ENCODE results near the gene PPP1R3G.

DNA sequence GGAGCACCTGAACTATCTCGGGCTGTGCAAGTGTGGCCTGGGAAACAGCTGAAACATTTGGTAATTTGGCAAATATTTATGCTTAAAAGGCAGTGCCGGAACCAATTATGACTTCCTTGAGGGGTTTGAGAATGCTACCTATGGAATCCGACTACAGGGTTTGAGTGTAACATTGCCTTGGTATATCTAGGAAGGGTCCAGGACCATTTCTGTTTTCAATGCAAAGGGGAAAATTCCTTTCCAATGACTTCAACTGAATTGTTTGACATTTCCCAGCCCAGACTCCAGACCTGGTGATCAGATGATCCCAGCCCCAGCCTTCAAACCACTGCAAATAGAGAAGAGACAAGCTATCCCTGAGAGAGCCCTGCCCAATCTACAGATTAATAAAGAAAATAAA is 4.6 kb upstream of the PPP1R3G start:
- TF ChIP-seq, protein P1, sequence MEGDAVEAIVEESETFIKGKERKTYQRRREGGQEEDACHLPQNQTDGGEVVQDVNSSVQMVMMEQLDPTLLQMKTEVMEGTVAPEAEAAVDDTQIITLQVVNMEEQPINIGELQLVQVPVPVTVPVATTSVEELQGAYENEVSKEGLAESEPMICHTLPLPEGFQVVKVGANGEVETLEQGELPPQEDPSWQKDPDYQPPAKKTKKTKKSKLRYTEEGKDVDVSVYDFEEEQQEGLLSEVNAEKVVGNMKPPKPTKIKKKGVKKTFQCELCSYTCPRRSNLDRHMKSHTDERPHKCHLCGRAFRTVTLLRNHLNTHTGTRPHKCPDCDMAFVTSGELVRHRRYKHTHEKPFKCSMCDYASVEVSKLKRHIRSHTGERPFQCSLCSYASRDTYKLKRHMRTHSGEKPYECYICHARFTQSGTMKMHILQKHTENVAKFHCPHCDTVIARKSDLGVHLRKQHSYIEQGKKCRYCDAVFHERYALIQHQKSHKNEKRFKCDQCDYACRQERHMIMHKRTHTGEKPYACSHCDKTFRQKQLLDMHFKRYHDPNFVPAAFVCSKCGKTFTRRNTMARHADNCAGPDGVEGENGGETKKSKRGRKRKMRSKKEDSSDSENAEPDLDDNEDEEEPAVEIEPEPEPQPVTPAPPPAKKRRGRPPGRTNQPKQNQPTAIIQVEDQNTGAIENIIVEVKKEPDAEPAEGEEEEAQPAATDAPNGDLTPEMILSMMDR (IDR thresholded peaks at IDR 0.05), result no peak
- no peak for TF ChIP-seq ZFX (IDR thresholded peaks at IDR 0.05; ENCODE audit: borderline replicate concordance)

All from 22Rv1 (cell line).